GM18517 (cell line): Measurements from ENCODE around the gene WDR77.

Experiments
- ATAC-seq: cut with Tn5 transposase; IDR thresholded peaks from one replicate; pipeline ENCODE4 v1.9.1; 2021; ENCODE audit warnings: mild to moderate bottlenecking, moderate library complexity; ENCODE audit not compliant: unreplicated experiment

WDR77 gene

DNA sequence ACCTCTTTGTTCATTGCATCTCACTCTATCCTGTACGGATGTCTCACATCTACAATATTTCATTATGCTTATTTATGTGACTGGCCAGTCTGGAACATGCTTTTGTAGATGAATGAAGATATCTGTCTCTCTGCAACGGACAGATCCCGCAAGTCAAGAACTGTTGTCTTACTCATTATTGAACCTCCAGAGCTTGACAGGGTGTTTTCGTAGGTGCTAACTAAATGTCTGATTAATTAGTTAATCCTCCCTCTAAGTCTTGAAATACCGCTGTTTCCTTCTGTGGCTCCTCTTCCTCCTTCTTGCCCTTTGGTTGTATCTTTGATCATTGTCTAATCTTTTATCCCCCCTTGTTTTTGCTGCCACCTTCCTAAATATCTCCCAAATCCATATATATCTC, 21.5 kb upstream of the WDR77 start:
- peak; percentile 8 for ATAC-seq

DNA sequence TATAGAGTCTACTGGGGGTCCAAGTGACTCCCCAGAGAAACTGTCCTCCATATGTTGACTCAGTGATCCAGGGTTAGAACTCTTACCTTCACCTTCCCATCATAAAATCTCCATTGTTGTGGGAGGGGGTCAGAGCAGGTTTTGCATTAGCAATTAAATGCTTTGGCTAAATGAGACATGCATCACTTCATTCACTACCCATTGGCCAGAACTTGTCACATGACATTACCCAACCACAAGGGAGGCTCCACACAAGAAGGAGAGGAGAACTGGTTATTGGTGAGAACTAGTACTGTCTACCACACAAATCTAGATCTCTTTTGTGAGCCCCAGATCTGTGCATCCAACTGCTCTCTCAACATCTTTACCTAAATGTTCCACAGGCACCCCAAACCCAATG, 20.5 kb upstream of the WDR77 start:
- ATAC-seq, result no peak

DNA sequence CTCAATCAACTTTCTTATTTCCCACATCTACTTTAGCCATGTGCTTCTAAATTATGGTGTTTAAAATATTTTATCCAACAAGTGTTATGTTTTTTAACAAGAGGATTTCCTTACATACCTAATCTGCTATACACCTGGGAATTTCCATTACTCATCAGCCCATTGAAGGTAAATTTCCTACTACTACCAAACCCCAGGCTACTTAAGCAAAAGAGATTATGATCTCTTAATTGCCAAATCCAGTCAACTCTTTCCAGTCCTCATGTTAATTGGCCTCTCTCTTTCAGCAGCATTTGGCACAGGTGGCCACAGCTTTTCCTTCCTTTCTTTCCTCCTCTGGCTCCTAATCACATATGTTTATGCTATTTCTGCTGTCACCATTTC, 19.7 kb upstream of the WDR77 start:
- no peak for ATAC-seq

DNA sequence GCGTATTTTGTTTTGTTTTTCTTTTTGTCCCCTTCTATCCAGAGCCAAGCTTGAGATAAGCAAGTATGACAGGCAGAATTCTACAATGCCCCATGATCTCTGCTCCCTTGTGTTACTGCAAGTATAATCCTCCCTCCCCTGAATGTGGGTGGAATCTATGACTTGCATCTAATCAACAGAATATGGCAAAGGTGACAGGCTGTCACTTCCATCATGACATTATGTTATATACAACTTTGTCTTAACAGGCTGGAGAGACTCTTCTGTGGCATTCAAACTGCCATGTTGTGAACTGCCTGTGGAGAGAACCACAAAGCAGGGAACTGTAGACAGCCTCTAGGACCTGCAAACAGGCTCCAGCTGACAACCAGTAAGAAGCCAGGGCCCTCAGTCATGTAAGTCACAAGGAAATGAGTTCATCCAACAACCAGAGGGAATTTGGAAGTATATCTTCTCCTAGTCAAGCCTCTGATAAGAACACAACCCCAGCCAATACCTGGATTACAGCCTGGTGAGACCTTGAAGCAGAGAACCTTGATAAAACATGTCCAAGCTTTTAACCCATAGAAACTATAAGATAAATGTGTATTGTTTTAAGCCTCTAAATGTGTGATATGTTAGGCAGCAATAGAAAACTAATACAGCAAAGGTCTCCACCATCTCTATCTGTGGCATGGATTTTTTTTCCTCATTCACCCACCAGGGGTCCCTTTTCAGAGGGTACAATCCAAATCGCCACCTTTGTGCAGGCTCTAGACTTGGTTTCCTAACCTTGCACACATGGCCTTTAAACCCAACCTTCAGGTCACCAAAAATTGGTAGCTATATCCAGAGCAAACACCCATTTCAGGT, 19.0 kb upstream of the WDR77 start:
- no peak for ATAC-seq

DNA sequence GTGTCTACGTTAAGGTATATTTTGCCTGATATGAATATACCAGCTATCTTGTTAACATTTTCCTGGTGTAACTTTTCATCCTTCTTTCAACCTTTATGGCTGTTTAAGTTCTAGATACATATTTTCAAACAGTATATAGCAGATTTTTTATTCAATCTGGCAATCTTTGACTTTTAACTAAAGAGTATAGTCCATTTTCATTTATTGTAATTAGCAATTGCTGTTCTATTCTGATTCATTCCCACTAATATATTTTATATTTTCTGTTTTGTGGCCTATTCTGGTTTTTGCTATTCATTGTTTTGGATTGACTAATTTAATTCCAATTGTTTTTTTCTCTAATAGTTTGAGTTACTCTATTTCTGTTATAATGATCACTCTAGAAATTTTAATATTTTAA, 17.4 kb upstream of the WDR77 start:
- no peak for ATAC-seq

DNA sequence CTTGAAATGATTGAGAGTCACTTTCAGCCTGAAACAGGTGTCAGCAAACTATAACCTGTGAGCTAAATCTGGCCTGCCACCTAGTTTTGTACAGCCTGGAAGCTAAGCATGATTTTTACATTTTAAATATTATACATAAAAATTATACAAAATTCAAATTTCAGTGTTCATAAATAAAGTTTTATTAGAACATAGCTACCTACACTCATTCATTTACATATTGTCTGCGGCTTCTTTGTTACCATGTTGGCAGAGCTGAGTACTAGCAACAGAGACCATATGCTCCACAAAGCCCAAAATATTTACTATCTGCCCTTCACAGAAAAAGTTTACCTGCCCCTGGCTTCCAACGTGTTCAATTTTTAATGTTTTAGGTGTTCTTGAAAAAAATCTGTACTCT, 16.7 kb upstream of the WDR77 start:
- ATAC-seq, result no peak

DNA sequence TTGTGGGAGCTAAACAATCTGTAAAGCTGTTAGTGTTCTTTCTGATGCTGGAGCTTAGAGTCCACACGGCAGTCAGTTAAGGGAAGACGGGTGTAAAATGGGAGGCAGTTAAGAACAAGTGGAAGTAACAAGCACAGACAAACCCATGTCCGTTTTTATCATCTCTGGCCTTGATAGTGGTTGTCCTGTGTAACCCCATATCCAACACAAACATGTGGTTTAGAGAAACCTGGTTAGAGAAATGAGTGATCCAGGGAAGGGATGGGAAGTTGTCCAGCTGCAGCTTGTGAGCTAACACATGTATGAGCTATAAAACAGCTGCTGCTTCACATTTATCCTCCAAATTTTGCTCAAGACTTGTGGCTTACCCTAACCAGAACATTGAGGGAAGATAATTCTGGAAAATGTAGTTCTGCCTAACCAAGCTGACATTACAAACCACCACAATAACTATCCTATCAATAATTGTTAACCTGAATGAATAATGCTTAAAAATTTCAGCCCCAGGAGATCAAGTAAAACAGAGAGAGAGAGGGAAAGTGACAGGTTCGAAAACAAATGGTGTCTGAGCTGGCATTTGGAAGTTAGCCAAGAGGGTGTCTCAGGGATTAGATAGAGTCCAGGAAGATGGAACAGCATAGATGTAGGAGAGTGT, 14.1 kb upstream of the WDR77 start:
- ATAC-seq, result no peak

DNA sequence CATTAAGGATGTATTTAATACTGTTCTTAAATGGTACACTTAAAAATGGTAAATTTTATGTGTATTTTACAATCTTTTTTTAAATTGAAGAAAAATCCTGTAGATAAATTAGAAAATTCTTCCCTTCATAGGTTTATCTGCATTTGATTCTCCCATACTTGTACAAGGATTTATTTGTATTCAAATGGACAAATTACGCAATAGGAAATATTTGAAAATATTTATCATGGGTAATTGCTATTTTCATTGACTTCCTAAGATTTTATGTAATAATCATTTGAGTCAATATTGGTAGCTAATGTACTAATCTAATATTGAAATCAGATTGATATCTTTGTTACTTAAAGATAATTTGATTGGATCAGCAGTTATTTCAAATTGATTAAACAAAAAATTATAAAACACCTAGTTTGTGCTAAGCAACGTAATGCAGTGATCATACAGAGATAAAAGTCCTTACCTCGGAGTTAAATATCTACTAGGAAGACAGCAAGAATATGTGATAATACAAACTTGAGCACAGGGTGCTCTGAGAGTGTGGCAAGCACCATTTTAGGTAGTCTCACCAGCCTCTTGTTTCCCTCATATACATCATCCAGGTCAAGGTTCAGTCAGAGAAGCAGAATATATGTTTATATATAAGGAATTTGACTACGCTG, 13.4 kb upstream of the WDR77 start:
- no peak for ATAC-seq

DNA sequence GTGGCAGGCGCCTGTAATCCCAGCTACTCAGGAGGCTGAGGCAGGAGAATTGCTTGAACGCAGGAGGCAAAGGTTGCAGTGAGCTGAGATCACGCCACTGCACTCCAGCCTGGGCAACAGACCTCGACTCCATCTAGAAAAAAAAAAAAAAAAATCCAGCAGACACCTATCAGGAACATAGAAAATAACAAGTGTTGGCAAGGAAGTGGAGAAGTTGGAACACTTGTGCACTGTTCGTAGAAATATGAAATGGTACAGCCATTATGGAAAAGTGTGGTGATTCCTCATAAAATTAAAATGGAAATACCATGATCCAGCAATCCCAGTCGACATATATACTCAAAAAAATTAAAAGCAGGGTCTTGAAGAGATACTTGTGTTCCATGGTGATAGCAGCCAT, 12.7 kb upstream of the WDR77 start:
- ATAC-seq, result no peak

DNA sequence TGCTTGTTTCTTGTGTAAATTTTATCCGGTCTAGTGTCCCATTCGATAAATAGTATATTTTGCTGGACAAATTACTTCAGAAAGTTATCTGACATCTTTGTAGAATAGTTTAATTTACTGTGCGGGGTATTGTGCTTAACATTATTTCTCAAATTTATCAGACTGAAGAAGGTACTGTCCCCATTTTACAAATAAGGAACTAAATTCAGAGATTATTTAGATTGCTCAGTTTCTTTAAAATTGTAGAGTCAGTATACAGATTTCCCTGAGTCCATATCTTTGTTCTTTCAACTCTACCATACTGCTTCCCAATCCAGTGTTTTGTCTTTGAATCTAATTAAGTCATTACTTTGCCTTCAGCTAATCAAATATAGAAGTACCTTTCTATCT, 6.6 kb upstream of the WDR77 start:
- ATAC-seq, result no peak

DNA sequence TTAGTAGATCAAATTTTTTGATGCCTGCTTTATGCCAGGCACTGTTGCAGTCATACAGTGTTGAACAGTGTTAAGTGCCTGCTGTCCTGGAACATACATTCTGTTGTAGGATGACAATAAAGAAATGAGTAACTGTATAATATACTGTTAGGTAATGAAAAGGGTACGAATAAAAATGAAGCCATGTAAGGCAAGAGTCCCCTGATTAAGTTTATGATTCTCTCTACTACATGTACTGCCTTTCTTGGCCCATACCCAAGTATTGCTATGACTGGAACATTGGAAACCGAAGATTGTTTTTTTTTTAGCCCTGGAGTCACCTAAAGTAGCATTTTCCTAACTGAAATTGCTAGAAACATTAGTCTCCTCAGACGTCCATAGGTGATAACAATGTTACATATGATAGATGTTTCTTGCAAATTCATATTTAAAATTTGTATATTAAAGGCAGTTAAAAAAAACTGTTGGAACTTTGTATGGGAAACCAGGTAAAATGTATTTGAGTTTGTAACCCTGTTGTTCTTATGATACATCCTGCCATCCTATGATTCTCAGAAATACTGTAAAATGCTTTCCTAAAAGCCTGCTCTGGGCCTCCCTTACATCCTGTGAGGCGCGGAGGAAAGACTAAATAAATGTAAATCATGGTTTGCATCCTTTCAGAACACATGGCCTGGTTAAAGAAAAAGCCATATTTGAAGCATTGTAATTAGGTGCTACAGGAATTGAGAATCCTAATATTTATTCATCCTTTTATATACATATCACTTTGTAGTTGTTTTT, 6.0 kb upstream of the WDR77 start:
- no peak for ATAC-seq

DNA sequence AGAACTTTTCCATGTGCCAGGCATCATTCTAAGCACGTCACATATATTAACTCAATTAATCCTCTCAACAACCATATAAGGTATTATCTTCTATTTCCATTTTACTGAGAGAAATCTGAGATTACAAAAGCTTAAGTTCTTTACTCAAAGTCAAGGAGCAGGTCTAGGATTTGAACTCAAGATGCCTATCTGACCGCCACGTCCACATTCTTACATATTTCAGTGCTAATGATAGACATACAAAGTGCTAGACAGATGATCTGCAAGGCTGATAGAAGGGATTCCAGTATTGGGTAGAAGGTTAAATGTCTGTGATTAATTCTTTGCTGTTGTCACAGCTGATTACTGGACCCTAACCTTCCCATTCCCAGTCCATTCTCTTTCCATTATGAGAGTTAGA, 4.7 kb upstream of the WDR77 start:
- no peak for ATAC-seq

DNA sequence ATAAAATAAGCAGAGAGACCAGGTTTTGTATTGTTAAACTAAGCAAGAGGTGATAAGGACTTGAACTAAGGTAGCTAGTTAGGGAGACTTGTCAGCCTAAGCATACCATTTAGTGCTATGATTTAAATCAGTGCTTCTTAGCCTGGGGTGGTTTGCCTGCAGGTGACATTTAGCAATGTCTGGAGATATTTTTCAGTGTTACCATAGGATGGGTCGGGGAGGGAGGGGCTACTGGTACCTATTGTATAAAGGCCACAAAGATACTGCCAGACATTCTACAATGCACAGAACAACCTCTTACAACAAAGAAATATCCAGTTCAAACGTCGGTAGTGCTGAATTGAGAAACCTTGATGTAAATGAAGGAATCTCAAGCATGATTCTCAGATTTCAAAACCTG, 3.5 kb upstream of the WDR77 start:
- ATAC-seq, result no peak

DNA sequence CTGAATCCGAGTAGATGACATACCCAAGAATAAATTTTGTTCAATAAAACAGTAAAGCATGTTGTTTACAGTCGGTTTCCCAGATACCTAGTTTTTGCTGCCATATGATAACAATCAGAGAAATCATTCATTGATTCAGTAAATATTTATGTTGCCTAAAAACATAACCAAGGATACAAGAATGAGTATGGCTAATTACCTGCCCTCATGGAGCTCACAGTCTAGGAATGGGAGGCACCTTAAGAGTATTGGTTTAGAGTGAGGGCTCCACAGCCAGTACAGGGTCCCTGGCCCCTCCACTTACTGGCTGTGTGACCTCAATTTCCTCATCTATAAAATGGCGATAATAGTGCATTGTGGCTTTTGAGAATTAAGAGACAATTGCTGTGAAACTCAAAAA, 1.1 kb upstream of the WDR77 start:
- ATAC-seq, result no peak

DNA sequence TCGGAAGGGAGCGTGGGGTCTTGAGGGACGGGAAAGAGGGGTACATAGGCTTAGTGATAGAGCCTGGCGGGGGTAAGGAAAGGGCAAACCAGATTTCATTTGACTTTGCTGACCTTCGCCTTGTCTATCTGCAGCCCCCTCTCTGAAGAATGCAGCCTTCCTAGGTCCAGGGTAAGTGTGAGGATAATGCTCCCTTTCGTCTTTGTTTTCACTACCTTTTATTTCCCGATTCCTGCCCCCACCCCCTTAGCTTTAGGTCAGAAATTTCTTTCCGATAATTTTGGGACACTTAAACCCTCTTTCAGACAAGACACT, 604 bp upstream of the WDR77 start:
- no peak for ATAC-seq

DNA sequence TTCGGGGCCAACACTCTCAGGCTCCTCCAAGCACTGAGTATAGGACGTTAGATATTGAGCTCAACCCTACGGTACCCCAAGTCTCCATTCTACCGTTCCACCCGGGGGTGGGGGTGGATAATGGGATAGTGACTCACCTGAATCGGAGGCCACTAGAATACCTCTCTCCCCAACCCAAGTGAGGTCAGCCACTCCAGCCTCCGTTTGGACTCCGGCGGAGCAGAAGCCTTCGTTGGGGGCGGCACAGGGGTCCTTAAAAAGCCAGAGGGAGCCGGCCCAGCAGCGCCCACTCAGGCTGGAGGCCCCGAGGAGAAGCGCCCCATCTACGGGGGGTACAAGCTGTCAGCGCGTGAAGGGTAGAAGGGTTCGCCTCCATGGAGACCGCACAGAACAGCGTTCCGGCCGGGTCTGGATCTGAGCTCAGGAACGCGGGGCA, 556 bp downstream of the WDR77 start:
- ATAC-seq, result no peak

DNA sequence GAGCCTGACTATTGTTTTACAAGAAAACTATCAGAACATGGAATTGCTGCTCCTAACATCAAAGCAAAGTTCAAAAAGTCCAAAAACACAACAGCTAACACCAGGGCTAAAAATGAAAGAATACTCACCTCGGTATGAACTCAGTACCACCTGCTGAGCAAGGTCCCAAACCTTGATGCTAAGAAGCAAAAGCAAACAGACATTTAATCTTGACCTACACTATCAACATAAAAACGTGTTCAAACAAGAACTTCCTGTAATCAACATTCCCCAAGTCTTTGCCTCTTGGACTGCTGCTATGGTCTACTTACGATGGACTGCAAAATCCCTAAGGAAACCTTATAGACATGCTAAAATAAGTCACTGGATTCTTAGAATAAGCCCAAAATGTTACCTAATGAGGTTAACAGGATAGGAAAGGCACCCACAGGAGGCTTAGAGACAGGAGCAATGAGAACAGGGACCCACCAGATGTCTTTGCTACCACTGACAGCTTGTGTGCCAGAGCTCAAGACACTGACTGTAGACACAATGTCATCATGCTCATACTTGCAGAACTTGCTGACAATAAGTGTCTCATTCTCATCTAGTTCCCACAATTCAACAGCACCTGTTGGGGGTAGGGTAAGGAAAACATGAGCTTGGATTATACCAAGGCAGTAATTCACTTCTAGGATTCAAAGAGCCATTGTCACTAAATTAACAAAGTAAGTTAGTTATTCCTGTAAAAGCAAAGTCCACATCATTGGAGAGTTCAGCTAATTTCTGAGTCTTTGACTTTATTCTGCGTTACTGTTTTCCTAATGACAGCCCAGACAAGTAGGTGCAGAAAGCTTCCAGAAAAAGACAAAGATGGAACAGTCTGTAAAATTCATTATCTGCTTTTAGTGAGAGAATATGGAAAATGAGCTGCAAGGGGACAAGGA, 1.8 kb downstream of the WDR77 start:
- no peak for ATAC-seq

DNA sequence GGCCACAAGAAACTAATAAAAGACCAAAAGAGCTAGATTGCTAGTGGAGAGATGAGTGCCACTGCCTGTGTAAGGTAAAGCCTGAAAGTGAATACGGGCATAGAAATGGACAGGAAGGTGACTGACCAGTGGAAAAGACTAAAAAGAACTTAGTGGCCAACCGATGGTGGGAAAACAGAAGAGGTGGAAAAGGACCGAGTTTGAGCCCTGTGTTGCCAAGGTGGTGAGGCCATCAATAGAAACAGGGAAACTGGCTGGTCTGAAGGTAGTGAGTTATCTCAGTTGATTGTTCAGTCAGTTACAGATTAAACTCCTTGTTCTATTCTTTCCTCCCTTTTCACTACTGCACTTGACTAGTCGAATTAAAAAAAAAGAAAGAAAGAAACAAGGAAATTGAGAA, 2.5 kb downstream of the WDR77 start:
- no peak for ATAC-seq

DNA sequence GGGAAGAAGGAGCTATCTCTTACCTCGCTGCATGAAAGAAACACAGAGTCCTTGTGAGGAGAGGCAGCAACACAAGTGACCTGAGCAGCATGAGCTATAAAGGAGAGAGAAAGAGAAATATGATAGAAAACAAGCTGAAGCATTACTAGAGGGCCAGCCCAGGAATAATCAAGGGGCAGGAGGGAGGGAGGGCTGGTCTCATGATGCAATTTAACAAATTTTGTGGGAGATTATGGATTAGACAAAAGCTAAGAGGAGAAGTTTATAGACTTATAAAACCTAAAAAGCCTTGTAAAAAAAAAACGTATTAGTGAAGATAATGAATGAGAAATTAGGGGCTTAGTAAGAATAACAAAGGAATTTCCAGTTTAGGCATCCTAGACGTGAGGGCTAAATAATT, 5.0 kb downstream of the WDR77 start:
- no peak for ATAC-seq

DNA sequence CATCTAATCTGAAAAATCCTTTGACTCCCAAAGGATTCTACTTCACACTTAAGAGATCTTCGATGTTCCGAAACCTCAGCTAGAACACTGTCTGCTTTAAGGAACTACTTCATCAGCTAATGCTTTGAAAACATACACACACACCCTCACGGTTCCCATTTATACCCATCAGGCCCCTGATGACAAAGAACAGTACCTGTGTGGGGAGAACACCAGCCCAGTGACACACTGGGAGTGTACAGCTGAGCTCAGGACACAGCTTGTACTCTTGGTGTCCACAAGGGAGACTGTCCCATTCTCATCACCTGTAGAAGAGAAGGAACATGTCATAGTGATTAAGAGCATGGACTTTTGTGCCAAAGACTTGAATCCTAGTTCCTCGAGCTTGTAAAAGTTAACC, 6.6 kb downstream of the WDR77 start:
- no peak for ATAC-seq
